Suprapubic skin (tissue), 4 donors: ENCODE measurements around the gene AXDND1. TPM values are rescaled to one million over a fixed set of nuclear protein-coding genes. Genes with fewer than 3 reads are reported as not detected.
A peak's percentile ranks its signal among the peaks of the same experiment; 100 is the strongest.

Source experiments
- DNase-seq, 2 donors: peaks; one replicate each; pipeline ENCODE4 v3.0.0-alpha.2; 2019; ENCODE audit warnings: low spot score in 2 of 2
- H3K27ac ChIP-seq: fragments of 200-600 bp; sonication (generic); one replicate; pipeline ENCODE4 v1.5.1; 2019
- H3K27me3 ChIP-seq: fragments of 200-600 bp; sonication (generic); one replicate; pipeline ENCODE4 v1.5.1; 2019
- H3K36me3 ChIP-seq: fragments of 200-600 bp; sonication (generic); one replicate; pipeline ENCODE4 v1.5.1; 2019
- H3K4me1 ChIP-seq: fragments of 200-600 bp; sonication (generic); one replicate; pipeline ENCODE4 v1.5.1; 2019
- H3K4me3 ChIP-seq: fragments of 200-600 bp; sonication (generic); one replicate; pipeline ENCODE4 v1.5.1; 2019; ENCODE audit warnings: mild to moderate bottlenecking
- H3K9me3 ChIP-seq: fragments of 200-600 bp; sonication (generic); one replicate; pipeline ENCODE4 v1.5.1; 2019
- CTCF ChIP-seq, 2 donors: fragments of 200-600 bp in 1 of 2; fragments of 450-650 bp in 1 of 2; sonication (generic) in 1 of 2; IDR thresholded peaks; one replicate each; pipeline ENCODE4 v1.5.1; 2016 to 2019; ENCODE audit warnings: antibody characterized with exemption in 2 of 2, mild to moderate bottlenecking in 1 of 2, moderate library complexity in 1 of 2
- EP300 ChIP-seq: sonication (generic); formaldehyde crosslinking; IDR thresholded peaks from one replicate; pipeline ENCODE4 v1.6.1; 2017; ENCODE audit warnings: antibody characterized with exemption
- POLR2A ChIP-seq, 2 donors: fragments of 450-650 bp; IDR thresholded peaks; one replicate each; pipeline ENCODE4 v1.6.1; 2017; ENCODE audit warnings: antibody characterized with exemption in 2 of 2, mild to moderate bottlenecking in 2 of 2, moderate library complexity in 2 of 2
- POLR2AphosphoS5 ChIP-seq, 3 donors: sonication (generic); formaldehyde crosslinking; IDR thresholded peaks; one replicate each; pipeline ENCODE4 v1.6.1; 2017; ENCODE audit warnings: antibody characterized with exemption in 3 of 3
- WGBS: methylation state at CpG from one replicate; pipeline ENCODE4 v1.1.5; 2018; 5-methylcytosine and 5-hydroxymethylcytosine counted together
- total RNA-seq, 4 donors: library from RNA; depleted of rRNA; stranded (reverse); fragments of >200 nt; gene quantifications; one replicate each; pipeline ENCODE4 v1.1.0, GENCODE V29; 2016

AXDND1 gene
- total RNA-seq, 4 donors from 2014 or later, result 1.3 TPM; not detected in 3

- DNase-seq, result no peak
- TF ChIP-seq CTCF (IDR thresholded peaks at IDR 0.05), result no peak
- WGBS, result 4% methylated on average over 28 of the region's 28 CpGs
Measured at GRCh38 chr1:179366093-179366800, 476 bp downstream of the AXDND1 start.

GRCh38 chr1:179369751-179370341 is 4.1 kb downstream of the AXDND1 start:
- TF ChIP-seq CTCF (IDR thresholded peaks at IDR 0.05), result peak; percentile 36 to 55
- no peak for TF ChIP-seq POLR2A (IDR thresholded peaks at IDR 0.05)
- Histone ChIP-seq H3K4me1 (peaks cover 8% of the 10 kb centered on the region), H3K4me3 (no peak overlapping the region), H3K36me3 (no peaks in the 10 kb centered on the region), H3K27ac (no peak overlapping the region), H3K9me3 (no peaks in the 10 kb centered on the region), H3K27me3 (no peaks in the 10 kb centered on the region)
- 2% methylated on average over 4 of the region's 4 CpGs for WGBS
- DNase-seq, result no peak

More at GRCh38 chr1:179366093-179366800, 476 bp downstream of the AXDND1 start:
- H3K9me3 ChIP-seq, result no peaks in the 10 kb centered on the region
- no peaks in the 10 kb centered on the region for H3K27me3 ChIP-seq
- no peaks in the 10 kb centered on the region for H3K36me3 ChIP-seq
- H3K4me1 ChIP-seq, result peaks cover 8% of the 10 kb centered on the region
- H3K27ac ChIP-seq, result peak overlapping the region; percentile 92
- peak overlapping the region; percentile 79 for H3K4me3 ChIP-seq

GRCh38 chr1:179372160-179372559 is 6.4 kb downstream of the AXDND1 start:
- TF ChIP-seq EP300 (no peak), CTCF (IDR thresholded peaks at IDR 0.05) (no peak), POLR2A (IDR thresholded peaks at IDR 0.05) (no peak), POLR2AphosphoS5 (IDR thresholded peaks at IDR 0.05) (no peak)
- WGBS, result 74% methylated on average over 4 of the region's 4 CpGs
- Histone ChIP-seq H3K4me3 (no peak overlapping the region), H3K4me1 (no peaks in the 10 kb centered on the region), H3K27ac (no peak overlapping the region), H3K36me3 (no peaks in the 10 kb centered on the region), H3K27me3 (no peaks in the 10 kb centered on the region), H3K9me3 (no peaks in the 10 kb centered on the region)
- DNase-seq, result no peak

GRCh38 chr1:179376223-179376622 is 10.5 kb downstream of the AXDND1 start:
- Histone ChIP-seq H3K36me3 (no peaks in the 10 kb centered on the region), H3K27ac (no peak overlapping the region), H3K9me3 (no peaks in the 10 kb centered on the region), H3K4me3 (no peak overlapping the region), H3K4me1 (no peaks in the 10 kb centered on the region), H3K27me3 (no peaks in the 10 kb centered on the region)
- DNase-seq, result no peak
- no peak for TF ChIP-seq CTCF (IDR thresholded peaks at IDR 0.05)
- no peak for TF ChIP-seq POLR2AphosphoS5 (IDR thresholded peaks at IDR 0.05)
- no peak for TF ChIP-seq EP300
- TF ChIP-seq POLR2A (IDR thresholded peaks at IDR 0.05), result no peak
- WGBS, result 91% methylated on average over 6 of the region's 6 CpGs

GRCh38 chr1:179380299-179380698 is 14.5 kb downstream of the AXDND1 start:
- H3K9me3 ChIP-seq, result no peaks in the 10 kb centered on the region
- H3K4me1 ChIP-seq, result no peaks in the 10 kb centered on the region
- no peak overlapping the region for H3K27ac ChIP-seq
- no peaks in the 10 kb centered on the region for H3K27me3 ChIP-seq
- no peak for DNase-seq
- TF ChIP-seq CTCF (IDR thresholded peaks at IDR 0.05) (no peak), EP300 (no peak), POLR2A (IDR thresholded peaks at IDR 0.05) (no peak), POLR2AphosphoS5 (IDR thresholded peaks at IDR 0.05) (no peak)
- no peaks in the 10 kb centered on the region for H3K36me3 ChIP-seq
- no peak overlapping the region for H3K4me3 ChIP-seq
